H9 (cell line): ENCODE measurements around the gene LHFPL6. TPM values are rescaled to one million over a fixed set of nuclear protein-coding genes. Genes with fewer than 3 reads are reported as not detected.

Experiments used
- DNase-seq: peaks from one replicate; pipeline ENCODE4 v3.0.0-alpha.2; 2017
- H2AFZ ChIP-seq: one replicate; pipeline ENCODE4 v1.6.1; 2013; ENCODE audit warnings: mild to moderate bottlenecking, low read length, control low read depth, moderate library complexity
- H2AK5ac ChIP-seq: 2 replicates; pipeline ENCODE4 v1.6.1; 2013; ENCODE audit warnings: low read length, control low read depth, mixed read lengths; ENCODE audit not compliant: insufficient read length
- H2BK120ac ChIP-seq: one replicate; pipeline ENCODE4 v1.6.1; 2013; ENCODE audit warnings: low read depth, mild to moderate bottlenecking, low read length, control low read depth, inconsistent platforms; ENCODE audit not compliant: poor library complexity, severe bottlenecking
- H2BK12ac ChIP-seq: 2 replicates; pipeline ENCODE4 v1.6.1; 2013; ENCODE audit warnings: low read length, control low read depth, mixed read lengths, low read depth; ENCODE audit not compliant: insufficient read length
- H2BK15ac ChIP-seq: 2 replicates; pipeline ENCODE4 v1.6.1; 2013; ENCODE audit warnings: low read depth, low read length, control low read depth
- H2BK20ac ChIP-seq: one replicate; pipeline ENCODE4 v1.6.1; 2013; ENCODE audit warnings: low read depth, mild to moderate bottlenecking, low read length, control low read depth, inconsistent platforms; ENCODE audit not compliant: poor library complexity, severe bottlenecking
- H2BK5ac ChIP-seq: 2 replicates; pipeline ENCODE4 v1.6.1; 2013; ENCODE audit warnings: low read length, control low read depth, mixed read lengths; ENCODE audit not compliant: insufficient read length
- H3K14ac ChIP-seq: 2 replicates; pipeline ENCODE4 v1.6.1; 2013; ENCODE audit warnings: low read length, control low read depth; ENCODE audit not compliant: insufficient read depth
- H3K18ac ChIP-seq: 2 replicates; pipeline ENCODE4 v1.6.1; 2013; ENCODE audit warnings: low read depth, mild to moderate bottlenecking, mixed read lengths, low read length, control low read depth; ENCODE audit not compliant: insufficient read length
- H3K23ac ChIP-seq: 2 replicates; pipeline ENCODE4 v1.6.1; 2013; ENCODE audit warnings: low read length, control low read depth, mixed read lengths, low read depth; ENCODE audit not compliant: insufficient read length
- H3K23me2 ChIP-seq: 2 replicates; pipeline ENCODE4 v1.6.1; 2013; ENCODE audit warnings: low read depth, mild to moderate bottlenecking, mixed read lengths, low read length, control low read depth; ENCODE audit not compliant: insufficient read length, poor library complexity, severe bottlenecking
- H3K27ac ChIP-seq: 2 replicates; pipeline ENCODE4 v1.5.1; 2013; ENCODE audit warnings: low read length, control low read depth, mixed read lengths, low read depth; ENCODE audit not compliant: insufficient read length
- H3K27me3 ChIP-seq: 2 replicates; pipeline ENCODE4 v1.6.1; 2013; ENCODE audit warnings: low read length, control low read depth, inconsistent platforms; ENCODE audit not compliant: insufficient read depth
- H3K4ac ChIP-seq: 2 replicates; pipeline ENCODE4 v1.6.1; 2013; ENCODE audit warnings: low read depth, mild to moderate bottlenecking, control low read depth, inconsistent platforms, low read length, moderate library complexity
- H3K4me1 ChIP-seq: 2 replicates; pipeline ENCODE4 v1.6.1; 2013; ENCODE audit warnings: low read length, control low read depth, inconsistent platforms; ENCODE audit not compliant: insufficient read depth
- H3K4me2 ChIP-seq: 2 replicates; pipeline ENCODE4 v1.6.1; 2013; ENCODE audit warnings: low read length, control low read depth, mixed read lengths; ENCODE audit not compliant: insufficient read length, insufficient read depth
- H3K56ac ChIP-seq: 2 replicates; pipeline ENCODE4 v1.6.1; 2013; ENCODE audit warnings: low read depth, mild to moderate bottlenecking, mixed read lengths, low read length, control low read depth; ENCODE audit not compliant: insufficient read length
- H3K79me1 ChIP-seq: 2 replicates; pipeline ENCODE4 v1.6.1; 2013; ENCODE audit warnings: low read depth, mild to moderate bottlenecking, moderate library complexity, low read length, control low read depth, inconsistent platforms; ENCODE audit not compliant: insufficient read depth, poor library complexity, severe bottlenecking
- H3K79me2 ChIP-seq: 2 replicates; pipeline ENCODE4 v1.6.1; 2013; ENCODE audit warnings: low read length, control low read depth, inconsistent platforms; ENCODE audit not compliant: insufficient read depth
- H3K9ac ChIP-seq: 2 replicates; pipeline ENCODE4 v1.6.1; 2013; ENCODE audit warnings: low read length, control low read depth, mixed read lengths; ENCODE audit not compliant: insufficient read length; ENCODE audit errors: extremely low read depth
- H3K9me3 ChIP-seq: one replicate; pipeline ENCODE4 v1.6.1; 2013; ENCODE audit warnings: low read depth, low read length, inconsistent platforms; ENCODE audit not compliant: control insufficient read depth
- H3T11ph ChIP-seq: one replicate; pipeline ENCODE4 v1.6.1; 2013; ENCODE audit warnings: mild to moderate bottlenecking, low read length, control low read depth, inconsistent platforms
- H4K20me1 ChIP-seq: one replicate; pipeline ENCODE4 v1.6.1; 2013; ENCODE audit not compliant: control insufficient read depth, insufficient read length, insufficient read depth
- H4K5ac ChIP-seq: 2 replicates; pipeline ENCODE4 v1.6.1; 2013; ENCODE audit warnings: low read depth, mild to moderate bottlenecking, mixed read lengths, low read length, control low read depth; ENCODE audit not compliant: insufficient read length
- H4K8ac ChIP-seq: replicated peaks from 2 replicates; pipeline ENCODE4 v1.6.1; 2013; ENCODE audit warnings: low read length, control low read depth, mixed read lengths, low read depth; ENCODE audit not compliant: insufficient read length
- H4K91ac ChIP-seq: 2 replicates; pipeline ENCODE4 v1.6.1; 2013; ENCODE audit warnings: low read depth, mild to moderate bottlenecking, moderate library complexity, mixed read lengths, low read length, control low read depth; ENCODE audit not compliant: insufficient read length
- H3K27ac Mint-ChIP-seq, 3 experiments: 2 replicates in 2 of 3; 3 replicates in 1 of 3; pipeline ENCODE4 v1.8.0; 2020 to 2021; ENCODE audit warnings: mixed read lengths in 3 of 3, mild to moderate bottlenecking in 1 of 3, moderate library complexity in 1 of 3
- H3K27me3 Mint-ChIP-seq: 2 replicates; pipeline ENCODE4 v1.8.0; 2021; ENCODE audit warnings: low read depth, mild to moderate bottlenecking, moderate library complexity, mixed read lengths
- H3K36me3 Mint-ChIP-seq, 3 experiments: 2 replicates in 2 of 3; 3 replicates in 1 of 3; pipeline ENCODE4 v1.8.0; 2020 to 2021; ENCODE audit warnings: low read depth in 3 of 3, mixed read lengths in 3 of 3; ENCODE audit not compliant: insufficient read depth in 1 of 3
- H3K4me1 Mint-ChIP-seq, 2 experiments: 2 replicates each; pipeline ENCODE4 v1.8.0; 2020; ENCODE audit warnings: mixed read lengths in 2 of 2
- H3K4me3 Mint-ChIP-seq, 2 experiments: 2 replicates in 1 of 2; 3 replicates in 1 of 2; pipeline ENCODE4 v1.8.0; 2020 to 2021; ENCODE audit warnings: mild to moderate bottlenecking in 2 of 2, mixed read lengths in 2 of 2, moderate library complexity in 1 of 2
- H3K9me3 Mint-ChIP-seq, 2 experiments: 2 replicates in 1 of 2; 3 replicates in 1 of 2; pipeline ENCODE4 v1.8.0; 2020; ENCODE audit warnings: mild to moderate bottlenecking in 2 of 2, mixed read lengths in 2 of 2, moderate library complexity in 1 of 2
- CTCF ChIP-seq: fragments of 200-600 bp; sonication (generic); conservative IDR thresholded peaks from 3 replicates; pipeline ENCODE4 v1.8.0; 2021; ENCODE audit warnings: antibody characterized with exemption, mild to moderate bottlenecking
- WGBS: extraction: QIAGEN DNeasy Blood & Tissue Kit; methylation state at CpG from one replicate; pipeline ENCODE4 v1.1.7; 2013; ENCODE audit warnings: missing lambda C conversion rate, low lambda C conversion rate, mixed read lengths; ENCODE audit not compliant: insufficient read length; ENCODE audit errors: extremely low coverage; 5-methylcytosine and 5-hydroxymethylcytosine counted together
- total RNA-seq: library from RNA; stranded (reverse); gene quantifications from 2 replicates; pipeline ENCODE4 v1.2.1, GENCODE V29; 2021

The LHFPL6 gene
- total RNA-seq, 1 experiment from 2014 or later = 3.5 TPM

GRCh38 chr13:39509616-39510315 lies 93.2 kb downstream of the LHFPL6 start:
- no peak overlapping the region for H2AFZ ChIP-seq
- H4K20me1 ChIP-seq = no peaks in the 10 kb centered on the region
- WGBS = no CpG with 5 or more reads among the region's 5 CpGs
- H3K14ac ChIP-seq = no peak overlapping the region
- H2BK15ac ChIP-seq = no peak overlapping the region
- no peaks in the 10 kb centered on the region for H3K9me3 ChIP-seq
- H4K8ac ChIP-seq = no peak overlapping the region
- H2BK12ac ChIP-seq = no peak overlapping the region
- peak overlapping the region in 1 of 3 experiments; percentile 46; a peak in 1 of 7 replicates for H3K27ac Mint-ChIP-seq
- H3K4ac ChIP-seq = no peak overlapping the region
- H3T11ph ChIP-seq = no peak overlapping the region
- DNase-seq = no peak
- no peak overlapping the region for H2BK120ac ChIP-seq
- H3K27me3 Mint-ChIP-seq = peaks cover 2% of the 10 kb centered on the region; the same call in 1 of the 2 replicates
- peaks cover 6% of the 10 kb centered on the region for H3K4me1 ChIP-seq
- no peak overlapping the region for H2BK5ac ChIP-seq
- H3K79me2 ChIP-seq = no peaks in the 10 kb centered on the region
- H3K18ac ChIP-seq = no peak overlapping the region
- H3K9ac ChIP-seq = no peak overlapping the region
- no peak overlapping the region for H3K4me3 Mint-ChIP-seq
- no peak overlapping the region for H2AK5ac ChIP-seq
- no peak overlapping the region for H3K56ac ChIP-seq
- no peaks in the 10 kb centered on the region; a peak in 1 of 7 replicates for H3K36me3 Mint-ChIP-seq
- H4K5ac ChIP-seq = no peak overlapping the region
- peaks cover 0 to 3% of the 10 kb centered on the region in 2 experiments; a peak in 3 of 5 replicates for H3K9me3 Mint-ChIP-seq
- H2BK20ac ChIP-seq = no peak overlapping the region
- no peak for TF ChIP-seq CTCF
- H3K23ac ChIP-seq = no peak overlapping the region
- H3K79me1 ChIP-seq = no peaks in the 10 kb centered on the region
- H3K27ac ChIP-seq = no peak overlapping the region
- H3K27me3 ChIP-seq = no peaks in the 10 kb centered on the region
- no peak overlapping the region for H3K4me2 ChIP-seq
- H3K23me2 ChIP-seq = no peaks in the 10 kb centered on the region
- H3K4me1 Mint-ChIP-seq = peaks cover 24 to 25% of the 10 kb centered on the region in 2 experiments
- no peak overlapping the region for H4K91ac ChIP-seq
